Neural progenitor cell (in vitro differentiated cells): ENCODE data around the gene PMPCA. TPM values are rescaled to one million over a fixed set of nuclear protein-coding genes. Genes with fewer than 3 reads are reported as not detected.

ENCODE experiments used
- DNase-seq: peaks from one replicate; pipeline ENCODE4 v3.0.0-alpha.2; 2016; ENCODE audit warnings: low spot score
- H2AFZ ChIP-seq: fragments of 200-600 bp; sonication (generic); replicated peaks from 2 replicates; pipeline ENCODE4 v1.6.1; 2016; ENCODE audit warnings: antibody characterized with exemption
- H3F3A ChIP-seq: fragments of 200-600 bp; sonication (generic); 2 replicates; pipeline ENCODE4 v1.6.1; 2016; ENCODE audit warnings: antibody characterized with exemption, low read depth
- H3K27ac ChIP-seq: fragments of 200-600 bp; sonication (generic); 2 replicates; pipeline ENCODE4 v1.5.1; 2016; ENCODE audit warnings: mild to moderate bottlenecking
- H3K27me3 ChIP-seq: fragments of 200-600 bp; sonication (generic); 2 replicates; pipeline ENCODE4 v1.6.1; 2016; ENCODE audit warnings: mild to moderate bottlenecking, moderate library complexity
- H3K36me3 ChIP-seq: fragments of 200-600 bp; sonication (generic); 2 replicates; pipeline ENCODE4 v1.5.1; 2016
- H3K4me1 ChIP-seq: fragments of 200-600 bp; sonication (generic); 2 replicates; pipeline ENCODE4 v1.6.1; 2016; ENCODE audit warnings: mixed run types
- H3K4me2 ChIP-seq: fragments of 200-600 bp; sonication (generic); 2 replicates; pipeline ENCODE4 v1.6.1; 2016
- H3K4me3 ChIP-seq: fragments of 200-600 bp; sonication (generic); 2 replicates; pipeline ENCODE4 v1.5.1; 2016
- H3K79me2 ChIP-seq: fragments of 200-600 bp; sonication (generic); 2 replicates; pipeline ENCODE4 v1.6.1; 2016; ENCODE audit warnings: low read depth
- H3K9ac ChIP-seq: fragments of 200-600 bp; sonication (generic); 2 replicates; pipeline ENCODE4 v1.6.1; 2016
- H3K9me3 ChIP-seq: fragments of 200-600 bp; sonication (generic); 2 replicates; pipeline ENCODE4 v1.5.1; 2016; ENCODE audit warnings: low read depth
- H4K20me1 ChIP-seq: fragments of 200-600 bp; sonication (generic); 2 replicates; pipeline ENCODE4 v1.6.1; 2016; ENCODE audit warnings: low read depth
- H3K27ac Mint-ChIP-seq: 3 replicates; pipeline ENCODE4 v1.8.0; 2021; ENCODE audit warnings: mixed read lengths
- H3K27me3 Mint-ChIP-seq: 2 replicates; pipeline ENCODE4 v1.8.0; 2022; ENCODE audit warnings: low read depth, mild to moderate bottlenecking, inconsistent platforms, moderate library complexity, mixed read lengths; ENCODE audit not compliant: insufficient read depth
- H3K36me3 Mint-ChIP-seq: 3 replicates; pipeline ENCODE4 v1.8.0; 2021; ENCODE audit warnings: mixed read lengths
- H3K4me1 Mint-ChIP-seq: 3 replicates; pipeline ENCODE4 v1.8.0; 2021; ENCODE audit warnings: mixed read lengths
- H3K4me3 Mint-ChIP-seq: 3 replicates; pipeline ENCODE4 v1.8.0; 2021; ENCODE audit warnings: mild to moderate bottlenecking, moderate library complexity, mixed read lengths
- H3K9me3 Mint-ChIP-seq: 3 replicates; pipeline ENCODE4 v1.8.0; 2020; ENCODE audit warnings: mixed read lengths
- CTCF ChIP-seq: fragments of 200-600 bp; sonication (generic); IDR thresholded peaks from 2 replicates; pipeline ENCODE4 v1.5.1; 2017; ENCODE audit warnings: antibody characterized with exemption, mild to moderate bottlenecking
- EZH2 ChIP-seq: fragments of 200-600 bp; sonication (generic); IDR thresholded peaks from 2 replicates; pipeline ENCODE4 v1.6.1; 2017; ENCODE audit warnings: antibody characterized with exemption, mild to moderate bottlenecking, moderate library complexity
- EZH2phosphoT487 ChIP-seq: fragments of 200-600 bp; sonication (generic); IDR thresholded peaks from 2 replicates; pipeline ENCODE4 v1.6.1; 2017; ENCODE audit warnings: antibody characterized with exemption
- total RNA-seq: library from RNA; depleted of rRNA; stranded (reverse); fragments of >200 nt; gene quantifications from 2 replicates; pipeline ENCODE4 v1.2.3, GENCODE V29; 2015; ENCODE audit warnings: low replicate concordance

PMPCA gene
- total RNA-seq, 1 donor from 2014 or later: 51.3 TPM

DNA sequence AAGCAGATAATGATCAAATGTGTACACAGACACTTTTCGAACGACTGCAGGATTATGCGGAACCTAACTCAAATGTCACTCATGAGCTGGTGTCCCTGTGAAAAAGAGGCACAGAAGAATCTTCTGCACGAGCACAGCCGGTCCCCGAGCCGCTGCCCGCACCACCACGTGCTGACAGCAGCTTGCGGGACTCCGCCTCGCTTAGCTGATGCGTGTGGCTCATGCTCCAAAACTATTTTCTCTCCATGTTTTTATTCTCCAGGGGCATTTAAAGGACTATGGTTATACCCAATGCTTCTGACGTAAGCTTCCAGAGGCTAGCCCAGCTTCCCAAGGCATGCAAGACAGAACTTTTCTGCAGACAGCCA lies 62.9 kb downstream of the PMPCA start:
- H2AFZ ChIP-seq: no peak overlapping the region
- H3F3A ChIP-seq: no peaks in the 10 kb centered on the region
- Mint-ChIP-seq H3K9me3 (no peaks in the 10 kb centered on the region), H3K27ac (no peak overlapping the region), H3K27me3 (peaks cover 2% of the 10 kb centered on the region), H3K36me3 (peaks cover 13% of the 10 kb centered on the region), H3K4me1 (no peaks in the 10 kb centered on the region), H3K4me3 (no peak overlapping the region)
- no peak overlapping the region for H3K4me3 ChIP-seq
- TF ChIP-seq EZH2phosphoT487 (no peak), EZH2 (no peak), CTCF (no peak)
- H3K9me3 ChIP-seq: no peaks in the 10 kb centered on the region
- no peaks in the 10 kb centered on the region for H3K27me3 ChIP-seq
- no peak for DNase-seq
- no peaks in the 10 kb centered on the region for H3K36me3 ChIP-seq
- H3K4me1 ChIP-seq: no peaks in the 10 kb centered on the region
- H4K20me1 ChIP-seq: peaks cover 64% of the 10 kb centered on the region
- H3K4me2 ChIP-seq: no peak overlapping the region
- H3K79me2 ChIP-seq: peaks cover 56% of the 10 kb centered on the region
- H3K27ac ChIP-seq: no peak overlapping the region
- no peak overlapping the region for H3K9ac ChIP-seq

Other genes starting within 250 kb of the PMPCA start
- gene LHX3, start 205.5 kb upstream of the PMPCA start, total RNA-seq: not detected in 2 replicates
- gene QSOX2, start 164.8 kb upstream of the PMPCA start, total RNA-seq: 17.1 and 19.6 TPM in 2 replicates
- gene CCDC187, start 106.6 kb upstream of the PMPCA start, total RNA-seq: 0.09 TPM in 1 of 2 replicates, not detected in the other
- gene GPSM1, start 83.1 kb upstream of the PMPCA start, total RNA-seq: 6.2 and 39.7 TPM in 2 replicates
- 3.4 and 15.8 TPM in 2 replicates for gene DNLZ, start 46.9 kb upstream of the PMPCA start, total RNA-seq
- gene CARD9, start 37.0 kb upstream of the PMPCA start, total RNA-seq: 0.96 TPM in 1 of 2 replicates, not detected in the other
- 6.8 and 16.5 TPM in 2 replicates for gene SNAPC4, start 10.5 kb upstream of the PMPCA start, total RNA-seq
- gene ENTR1, start within 50 bp of the PMPCA start, total RNA-seq: 34.9 and 52.3 TPM in 2 replicates
- gene INPP5E, start 29.2 kb downstream of the PMPCA start, total RNA-seq: 8.8 and 23.6 TPM in 2 replicates
- 16.8 and 23.8 TPM in 2 replicates for gene SEC16A, start 72.4 kb downstream of the PMPCA start, total RNA-seq
- gene NOTCH1, start 135.4 kb downstream of the PMPCA start, total RNA-seq: 11.7 and 32.4 TPM in 2 replicates